Liver (tissue), 9 donors: Measurements from ENCODE around the gene RAB4A. TPM values are rescaled to one million over a fixed set of nuclear protein-coding genes. Genes with fewer than 3 reads are reported as not detected.
A peak's percentile ranks its signal among the peaks of the same experiment; 100 is the strongest.

ENCODE experiments used
- DNase-seq: peaks from one replicate; pipeline ENCODE4 v3.0.0-alpha.2; 2017; ENCODE audit warnings: low spot score
- H3K27ac ChIP-seq, 2 donors: one replicate each; pipeline ENCODE4 v1.7.0; 2013; ENCODE audit warnings: inconsistent platforms in 2 of 2, low read length in 2 of 2, control low read depth in 1 of 2, low read depth in 1 of 2, mild to moderate bottlenecking in 1 of 2
- H3K27me3 ChIP-seq, 4 donors: one replicate each; pipeline versions ENCODE4 v1.6.1 to v1.7.0; 2013; ENCODE audit warnings: low read length in 3 of 4, inconsistent platforms in 1 of 4, mild to moderate bottlenecking in 1 of 4, moderate library complexity in 1 of 4; ENCODE audit not compliant: control insufficient read depth in 4 of 4, insufficient read depth in 4 of 4
- H3K36me3 ChIP-seq, 4 donors: one replicate each; pipeline versions ENCODE4 v1.6.1 to v1.7.0; 2013; ENCODE audit warnings: low read length in 3 of 4, mild to moderate bottlenecking in 3 of 4, low read depth in 1 of 4, moderate library complexity in 1 of 4; ENCODE audit not compliant: control insufficient read depth in 4 of 4, insufficient read depth in 3 of 4
- H3K4me1 ChIP-seq, 4 donors: one replicate each; pipeline versions ENCODE4 v1.6.1 to v1.7.0; 2013; ENCODE audit warnings: low read length in 3 of 4, mild to moderate bottlenecking in 3 of 4, moderate library complexity in 1 of 4; ENCODE audit not compliant: control insufficient read depth in 4 of 4, insufficient read depth in 4 of 4
- H3K4me3 ChIP-seq, 3 donors: one replicate each; pipeline versions ENCODE4 v1.6.1 to v1.7.0; 2013; ENCODE audit warnings: low read length in 3 of 3, control low read depth in 1 of 3, low read depth in 1 of 3, mild to moderate bottlenecking in 1 of 3
- H3K9ac ChIP-seq, 2 donors: one replicate each; pipeline ENCODE4 v1.7.0; 2013; ENCODE audit warnings: low read length in 2 of 2, mild to moderate bottlenecking in 2 of 2, moderate library complexity in 2 of 2, control low read depth in 1 of 2, low read depth in 1 of 2
- H3K9me3 ChIP-seq, 4 donors: one replicate each; pipeline versions ENCODE4 v1.6.1 to v1.7.0; 2013; ENCODE audit warnings: low read length in 3 of 4; ENCODE audit not compliant: control insufficient read depth in 4 of 4
- ATF3 ChIP-seq: IDR thresholded peaks from 2 replicates; pipeline ENCODE4 v1.6.1; 2016; ENCODE audit warnings: antibody characterized with exemption
- EGR1 ChIP-seq, 2 donors: IDR thresholded peaks; 2 replicates each; pipeline ENCODE4 v1.6.1; 2016 to 2018; ENCODE audit warnings: antibody characterized with exemption in 2 of 2, low read depth in 2 of 2
- FOXA1 ChIP-seq: IDR thresholded peaks from 2 replicates; pipeline ENCODE4 v1.6.1; 2016; ENCODE audit warnings: antibody characterized with exemption
- FOXA2 ChIP-seq: IDR thresholded peaks from 2 replicates; pipeline ENCODE4 v1.6.1; 2016; ENCODE audit warnings: antibody characterized with exemption
- HNF4A ChIP-seq, 2 donors: conservative IDR thresholded peaks; 2 replicates each; pipeline ENCODE4 v1.6.1; 2016; ENCODE audit warnings: antibody characterized with exemption in 2 of 2, mild to moderate bottlenecking in 2 of 2
- HNF4G ChIP-seq: IDR thresholded peaks from 2 replicates; pipeline ENCODE4 v1.6.1; 2016; ENCODE audit warnings: antibody characterized with exemption
- JUND ChIP-seq, 2 donors: IDR thresholded peaks; 2 replicates each; pipeline ENCODE4 v1.6.1; 2016; ENCODE audit warnings: antibody characterized with exemption in 2 of 2
- RAD21 ChIP-seq, 2 donors: IDR thresholded peaks; 2 replicates each; pipeline ENCODE4 v1.6.1; 2016; ENCODE audit warnings: antibody characterized with exemption in 2 of 2, mild to moderate bottlenecking in 2 of 2
- RXRA ChIP-seq, 2 donors: IDR thresholded peaks; 2 replicates each; pipeline ENCODE4 v1.6.1; 2017 to 2018; ENCODE audit warnings: antibody characterized with exemption in 2 of 2, mild to moderate bottlenecking in 1 of 2
- SP1 ChIP-seq: IDR thresholded peaks from 2 replicates; pipeline ENCODE4 v1.6.1; 2018; ENCODE audit warnings: antibody characterized with exemption, mild to moderate bottlenecking
- YY1 ChIP-seq: IDR thresholded peaks from 2 replicates; pipeline ENCODE4 v1.6.1; 2016; ENCODE audit warnings: antibody characterized with exemption, mild to moderate bottlenecking
- ZBTB33 ChIP-seq: IDR thresholded peaks from 2 replicates; pipeline ENCODE4 v1.6.1; 2016; ENCODE audit warnings: antibody characterized with exemption
- WGBS: extraction: QIAGEN DNeasy Blood & Tissue Kit; methylation state at CpG from one replicate; pipeline ENCODE4 v1.1.7; 2013; 5-methylcytosine and 5-hydroxymethylcytosine counted together
- polyA plus RNA-seq, 2 donors: library from polyadenylated mRNA; stranded (reverse) in 1 of 2; unstranded in 1 of 2; fragments of 200-250 nt in 1 of 2; fragments of >200 nt in 1 of 2; fragmentation: Nextera tagmentation in 1 of 2; extraction: Ambion mirVana in 1 of 2; gene quantifications; one replicate each; pipeline versions ENCODE4 v1.2.1 to v1.2.3, GENCODE V29; 2013 to 2015
- total RNA-seq, 2 donors: library from RNA; depleted of rRNA; stranded (reverse); fragments of >200 nt; gene quantifications; one replicate each; pipeline ENCODE4 v1.2.3, GENCODE V29; 2014
- TF ChIP-seq, protein P1 (sequence below): IDR thresholded peaks from 2 replicates; pipeline ENCODE4 v1.6.1; 2016; ENCODE audit warnings: antibody characterized with exemption, mild to moderate bottlenecking
- TF ChIP-seq, protein P2 (sequence below): fragments of 150-350 bp; IDR thresholded peaks from 2 replicates; pipeline ENCODE4 v1.5.1; 2017; ENCODE audit warnings: improper control_type of control experiment, low read depth, low read length; ENCODE audit not compliant: missing input control
- donor health status: healthy.
- donor health status: healthy.
- donor health status: healthy.
- donor health status: healthy.
- donor health status: healthy.

RAB4A gene
- total and polyA plus RNA-seq, 4 donors: 16.5 to 51.9 (median 29.5) TPM

- Histone ChIP-seq H3K36me3 (peaks cover 0 to 4% (median 0%) of the 10 kb centered on the region in 4 donors), H3K9me3 (no peaks in the 10 kb centered on the region), H3K27me3 (no peaks in the 10 kb centered on the region), H3K4me1 (peaks cover 9 to 33% (median 26%) of the 10 kb centered on the region in 4 donors), H3K9ac (no peak overlapping the region), H3K27ac (no peak overlapping the region), H3K4me3 (no peak overlapping the region)
- TF ChIP-seq SP1 (no peak), FOXA2 (no peak), ZBTB33 (no peak), ATF3 (no peak), FOXA1 (no peak), EGR1 (IDR thresholded peaks at IDR 0.05; ENCODE audit: low read depth in 2 of 2) (no peak), HNF4G (no peak), HNF4A (conservative IDR thresholded peaks at IDR 0.05) (no peak), YY1 (no peak)
- TF ChIP-seq, protein P1, sequence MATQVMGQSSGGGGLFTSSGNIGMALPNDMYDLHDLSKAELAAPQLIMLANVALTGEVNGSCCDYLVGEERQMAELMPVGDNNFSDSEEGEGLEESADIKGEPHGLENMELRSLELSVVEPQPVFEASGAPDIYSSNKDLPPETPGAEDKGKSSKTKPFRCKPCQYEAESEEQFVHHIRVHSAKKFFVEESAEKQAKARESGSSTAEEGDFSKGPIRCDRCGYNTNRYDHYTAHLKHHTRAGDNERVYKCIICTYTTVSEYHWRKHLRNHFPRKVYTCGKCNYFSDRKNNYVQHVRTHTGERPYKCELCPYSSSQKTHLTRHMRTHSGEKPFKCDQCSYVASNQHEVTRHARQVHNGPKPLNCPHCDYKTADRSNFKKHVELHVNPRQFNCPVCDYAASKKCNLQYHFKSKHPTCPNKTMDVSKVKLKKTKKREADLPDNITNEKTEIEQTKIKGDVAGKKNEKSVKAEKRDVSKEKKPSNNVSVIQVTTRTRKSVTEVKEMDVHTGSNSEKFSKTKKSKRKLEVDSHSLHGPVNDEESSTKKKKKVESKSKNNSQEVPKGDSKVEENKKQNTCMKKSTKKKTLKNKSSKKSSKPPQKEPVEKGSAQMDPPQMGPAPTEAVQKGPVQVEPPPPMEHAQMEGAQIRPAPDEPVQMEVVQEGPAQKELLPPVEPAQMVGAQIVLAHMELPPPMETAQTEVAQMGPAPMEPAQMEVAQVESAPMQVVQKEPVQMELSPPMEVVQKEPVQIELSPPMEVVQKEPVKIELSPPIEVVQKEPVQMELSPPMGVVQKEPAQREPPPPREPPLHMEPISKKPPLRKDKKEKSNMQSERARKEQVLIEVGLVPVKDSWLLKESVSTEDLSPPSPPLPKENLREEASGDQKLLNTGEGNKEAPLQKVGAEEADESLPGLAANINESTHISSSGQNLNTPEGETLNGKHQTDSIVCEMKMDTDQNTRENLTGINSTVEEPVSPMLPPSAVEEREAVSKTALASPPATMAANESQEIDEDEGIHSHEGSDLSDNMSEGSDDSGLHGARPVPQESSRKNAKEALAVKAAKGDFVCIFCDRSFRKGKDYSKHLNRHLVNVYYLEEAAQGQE: no peak
- TF ChIP-seq, protein P2, sequence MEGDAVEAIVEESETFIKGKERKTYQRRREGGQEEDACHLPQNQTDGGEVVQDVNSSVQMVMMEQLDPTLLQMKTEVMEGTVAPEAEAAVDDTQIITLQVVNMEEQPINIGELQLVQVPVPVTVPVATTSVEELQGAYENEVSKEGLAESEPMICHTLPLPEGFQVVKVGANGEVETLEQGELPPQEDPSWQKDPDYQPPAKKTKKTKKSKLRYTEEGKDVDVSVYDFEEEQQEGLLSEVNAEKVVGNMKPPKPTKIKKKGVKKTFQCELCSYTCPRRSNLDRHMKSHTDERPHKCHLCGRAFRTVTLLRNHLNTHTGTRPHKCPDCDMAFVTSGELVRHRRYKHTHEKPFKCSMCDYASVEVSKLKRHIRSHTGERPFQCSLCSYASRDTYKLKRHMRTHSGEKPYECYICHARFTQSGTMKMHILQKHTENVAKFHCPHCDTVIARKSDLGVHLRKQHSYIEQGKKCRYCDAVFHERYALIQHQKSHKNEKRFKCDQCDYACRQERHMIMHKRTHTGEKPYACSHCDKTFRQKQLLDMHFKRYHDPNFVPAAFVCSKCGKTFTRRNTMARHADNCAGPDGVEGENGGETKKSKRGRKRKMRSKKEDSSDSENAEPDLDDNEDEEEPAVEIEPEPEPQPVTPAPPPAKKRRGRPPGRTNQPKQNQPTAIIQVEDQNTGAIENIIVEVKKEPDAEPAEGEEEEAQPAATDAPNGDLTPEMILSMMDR: no peak
- no peak for DNase-seq
- WGBS: 86% methylated on average over 2 of the region's 2 CpGs
Measured at GRCh38 chr1:229268505-229268904, 2.4 kb upstream of the RAB4A start.

DNA sequence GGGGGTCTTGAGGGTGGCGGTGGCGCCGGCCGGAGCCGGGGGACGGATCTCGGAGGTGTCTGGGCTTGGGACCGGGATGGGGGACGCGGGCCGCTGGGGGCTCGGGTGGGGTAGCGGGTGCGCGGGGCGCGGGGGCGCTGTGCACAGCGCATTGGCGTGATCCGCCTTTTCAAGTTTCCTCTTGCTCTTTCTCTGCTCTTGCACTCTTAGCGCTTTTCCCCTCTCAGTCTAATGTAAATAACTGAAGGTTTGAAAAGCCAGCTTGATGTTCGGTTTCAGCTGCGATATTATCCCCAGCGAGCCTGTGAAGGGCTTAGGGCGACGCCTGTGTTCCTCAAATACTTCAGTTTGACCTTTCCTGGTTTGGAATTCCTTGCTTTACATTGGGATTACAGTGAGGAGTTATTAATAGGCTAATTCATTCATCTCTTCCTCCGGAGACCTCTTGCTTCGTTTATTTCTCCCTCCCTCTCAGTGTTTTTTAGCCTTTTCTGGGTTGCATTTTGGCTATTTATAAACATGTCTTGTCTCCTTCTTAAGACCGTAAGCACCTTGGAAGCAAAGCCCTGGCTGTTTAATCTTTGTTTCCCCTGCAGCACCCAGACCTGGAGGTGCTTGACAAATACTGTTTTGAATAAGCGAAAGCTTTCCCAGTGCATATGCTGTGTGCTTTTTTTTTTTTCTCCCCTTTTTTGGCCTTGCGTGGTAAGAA lies 693 bp downstream of the RAB4A start:
- no peak for DNase-seq
- no peaks in the 10 kb centered on the region for H3K9me3 ChIP-seq
- under 1% methylated on average over 32 of the region's 32 CpGs for WGBS
- no peak for TF ChIP-seq EGR1 (IDR thresholded peaks at IDR 0.05; ENCODE audit: low read depth in 2 of 2)
- no peak for TF ChIP-seq ZBTB33
- TF ChIP-seq RXRA (IDR thresholded peaks at IDR 0.05): peak in 1 of 2 donors; percentile 8
- TF ChIP-seq, protein P1: no peak
- no peak for TF ChIP-seq FOXA2
- TF ChIP-seq HNF4A (conservative IDR thresholded peaks at IDR 0.05): peak in 1 of 2 donors; percentile 22
- no peak for TF ChIP-seq JUND (IDR thresholded peaks at IDR 0.05)
- TF ChIP-seq RAD21 (IDR thresholded peaks at IDR 0.05): no peak
- no peak for TF ChIP-seq FOXA1
- TF ChIP-seq, protein P2: no peak
- H3K27me3 ChIP-seq: no peaks in the 10 kb centered on the region
- H3K27ac ChIP-seq: peak overlapping the region; percentile 61 to 96
- H3K9ac ChIP-seq: peak overlapping the region; percentile 82 to 94
- peaks cover 10 to 53% (median 38%) of the 10 kb centered on the region in 4 donors for H3K4me1 ChIP-seq
- no peaks in the 10 kb centered on the region for H3K36me3 ChIP-seq
- peak overlapping the region; percentile 79 to 95 (median 86) for H3K4me3 ChIP-seq
